ENCODE measurements around the gene CD81.
A peak's percentile ranks its signal among the peaks of the same experiment; 100 is the strongest.

Gene CD81

GRCh38 chr11:2400069-2400761, 23.1 kb downstream of the CD81 start, which contains the start of gene TSSC4:
Gene TSSC4 (plus strand): TSS chr11:2400750. CDS start chr11:2402634, 1,884 bp downstream.
- peak; percentile 100 for TF ChIP-seq CTCF (IDR thresholded peaks at IDR 0.05; ENCODE audit: borderline replicate concordance, control extremely low read depth, extremely low read depth, insufficient read depth, missing control alignments)
- in situ Hi-C loops (cut with MboI; ENCODE audit: low sequenced_read_pairs, unreplicated experiment): no loop called here
- DNase-seq (ENCODE audit: low spot score): peak; percentile 99

GRCh38 chr11:2400762-2401435, 23.8 kb downstream of the CD81 start:
- no peak for TF ChIP-seq CTCF (IDR thresholded peaks at IDR 0.05; ENCODE audit: borderline replicate concordance, control extremely low read depth, extremely low read depth, insufficient read depth, missing control alignments)
- in situ Hi-C loops (cut with MboI; ENCODE audit: low sequenced_read_pairs, unreplicated experiment): no loop called here
- no peak for DNase-seq (ENCODE audit: low spot score)

- in situ Hi-C loops (cut with MboI; ENCODE audit: low sequenced_read_pairs, unreplicated experiment): no loop called here
- DNase-seq (ENCODE audit: low spot score): no peak
Measured at GRCh38 chr11:2401436-2401984, 24.4 kb downstream of the CD81 start.

GRCh38 chr11:2402106-2402505, 25.0 kb downstream of the CD81 start:
- in situ Hi-C loops (cut with MboI; ENCODE audit: low sequenced_read_pairs, unreplicated experiment): no loop called here
- no peak for TF ChIP-seq CTCF (IDR thresholded peaks at IDR 0.05; ENCODE audit: borderline replicate concordance, control extremely low read depth, extremely low read depth, insufficient read depth, missing control alignments)
- no peak for DNase-seq (ENCODE audit: low spot score)

More at GRCh38 chr11:2401436-2401984, 24.4 kb downstream of the CD81 start:
- no peak for TF ChIP-seq CTCF (IDR thresholded peaks at IDR 0.05; ENCODE audit: borderline replicate concordance, control extremely low read depth, extremely low read depth, insufficient read depth, missing control alignments)

GRCh38 chr11:2402890-2403645, 26.0 kb downstream of the CD81 start:
- no peak for DNase-seq (ENCODE audit: low spot score)
- in situ Hi-C loops (cut with MboI; ENCODE audit: low sequenced_read_pairs, unreplicated experiment): no loop called here
- TF ChIP-seq CTCF (IDR thresholded peaks at IDR 0.05; ENCODE audit: borderline replicate concordance, control extremely low read depth, extremely low read depth, insufficient read depth, missing control alignments): no peak

GRCh38 chr11:2404735-2405196, 27.7 kb downstream of the CD81 start:
- no peak for DNase-seq (ENCODE audit: low spot score)
- in situ Hi-C loops (cut with MboI; ENCODE audit: low sequenced_read_pairs, unreplicated experiment): no loop called here
- no peak for TF ChIP-seq CTCF (IDR thresholded peaks at IDR 0.05; ENCODE audit: borderline replicate concordance, control extremely low read depth, extremely low read depth, insufficient read depth, missing control alignments)

All from GM13976 (cell line).